ENCODE results near the gene CBLN3. TPM values are rescaled to one million over a fixed set of nuclear protein-coding genes. Genes with fewer than 3 reads are reported as not detected.

The CBLN3 gene
- total RNA-seq, 1 experiment from 2014 or later: 2.0 TPM

DNA sequence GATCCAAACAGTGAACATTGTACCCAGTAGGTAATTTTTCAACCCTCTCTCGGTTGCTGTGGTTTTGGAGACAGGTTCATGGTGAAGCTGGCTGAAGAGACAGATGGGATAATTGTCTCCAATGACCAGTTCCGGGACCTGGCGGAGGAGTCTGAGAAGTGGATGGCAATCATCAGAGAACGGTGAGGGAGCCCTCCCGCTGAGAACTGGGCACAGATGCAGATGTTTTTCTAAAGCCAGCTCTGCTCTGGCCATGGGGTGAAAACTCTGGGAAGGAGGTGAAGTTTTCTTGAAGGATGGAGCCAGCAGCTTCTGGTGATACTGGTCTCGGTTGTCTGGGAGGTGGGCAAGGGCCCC is 6.5 kb upstream of the CBLN3 start:
- no peak overlapping the region for H2AFZ ChIP-seq (ENCODE audit: low read depth, low read length, poor library complexity, severe bottlenecking)
- peaks cover 27 to 39% of the 10 kb centered on the region in 2 experiments; a peak in 3 of 4 replicates for H3K36me3 ChIP-seq (ENCODE audit: control insufficient read depth in 1 of 2, insufficient read depth in 2 of 2, low read length in 2 of 2)
- H4K20me1 ChIP-seq (ENCODE audit: insufficient read depth): no peaks in the 10 kb centered on the region
- no peak overlapping the region for H3K9ac ChIP-seq (ENCODE audit: low read length)
- no peak for DNase-seq (ENCODE audit: low read depth, low spot score)
- ChIA-PET RAD21 (ENCODE audit: low non-redundant PET in 1 of 2, low total read pairs in 2 of 2, uncharacterized antibody in 2 of 2, unreplicated experiment in 2 of 2) (interaction anchor here in 1 of 2 experiments (1.0 kb wide), 1 partner anchor 103 kb away, joined by 4 read pairs; no protein-coding TSS in a partner anchor), CTCF (interaction anchor here (0.8 to 4.6 kb wide), 10 partner anchors 30 to 193 kb away, joined by 3 to 82 read pairs (median 8); partner anchors contain the start of genes CIDEB and TINF2), POLR2A (interaction anchor here (1.1 to 1.9 kb wide), 3 partner anchors 74 to 165 kb away, joined by 3 to 9 read pairs (median 3); partner anchors contain the start of gene RABGGTA)
- H3K27ac ChIP-seq (ENCODE audit: low read depth, low read length): no peak overlapping the region
- TF ChIP-seq, protein P1, sequence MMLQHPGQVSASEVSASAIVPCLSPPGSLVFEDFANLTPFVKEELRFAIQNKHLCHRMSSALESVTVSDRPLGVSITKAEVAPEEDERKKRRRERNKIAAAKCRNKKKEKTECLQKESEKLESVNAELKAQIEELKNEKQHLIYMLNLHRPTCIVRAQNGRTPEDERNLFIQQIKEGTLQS (IDR thresholded peaks at IDR 0.05): no peak
- TF ChIP-seq ELF1 (IDR thresholded peaks at IDR 0.05; ENCODE audit: borderline replicate concordance, low read depth) (no peak), RAD21 (IDR thresholded peaks at IDR 0.05; ENCODE audit: low read depth) (no peak), CBX3 (IDR thresholded peaks at IDR 0.05; ENCODE audit: low read depth) (no peak), JUND (IDR thresholded peaks at IDR 0.05) (no peak), POLR2AphosphoS5 (IDR thresholded peaks at IDR 0.05; ENCODE audit: low read depth, low read length) (no peak), SRF (IDR thresholded peaks at IDR 0.05; ENCODE audit: low read depth) (no peak), TCF7L2 (IDR thresholded peaks at IDR 0.05; ENCODE audit: borderline replicate concordance, extremely low read depth, insufficient read depth, insufficient read length) (no peak), SP1 (IDR thresholded peaks at IDR 0.05; ENCODE audit: low read depth) (no peak), ZBTB33 (IDR thresholded peaks at IDR 0.05; ENCODE audit: extremely low read depth, insufficient replicate concordance, low read length) (no peak), SIN3A (IDR thresholded peaks at IDR 0.05; ENCODE audit: low read depth) (no peak), FOSL1 (IDR thresholded peaks at IDR 0.05; ENCODE audit: low read depth) (no peak), EZH2phosphoT487 (IDR thresholded peaks at IDR 0.05; ENCODE audit: borderline replicate concordance) (no peak), ZFX (IDR thresholded peaks at IDR 0.05) (no peak), EGR1 (IDR thresholded peaks at IDR 0.05; ENCODE audit: low read depth) (no peak), CEBPB (IDR thresholded peaks at IDR 0.05; ENCODE audit: low read depth) (no peak), YY1 (IDR thresholded peaks at IDR 0.05; ENCODE audit: extremely low read depth, insufficient replicate concordance, low read depth, low read length) (no peak)
- TF ChIP-seq, protein P2, sequence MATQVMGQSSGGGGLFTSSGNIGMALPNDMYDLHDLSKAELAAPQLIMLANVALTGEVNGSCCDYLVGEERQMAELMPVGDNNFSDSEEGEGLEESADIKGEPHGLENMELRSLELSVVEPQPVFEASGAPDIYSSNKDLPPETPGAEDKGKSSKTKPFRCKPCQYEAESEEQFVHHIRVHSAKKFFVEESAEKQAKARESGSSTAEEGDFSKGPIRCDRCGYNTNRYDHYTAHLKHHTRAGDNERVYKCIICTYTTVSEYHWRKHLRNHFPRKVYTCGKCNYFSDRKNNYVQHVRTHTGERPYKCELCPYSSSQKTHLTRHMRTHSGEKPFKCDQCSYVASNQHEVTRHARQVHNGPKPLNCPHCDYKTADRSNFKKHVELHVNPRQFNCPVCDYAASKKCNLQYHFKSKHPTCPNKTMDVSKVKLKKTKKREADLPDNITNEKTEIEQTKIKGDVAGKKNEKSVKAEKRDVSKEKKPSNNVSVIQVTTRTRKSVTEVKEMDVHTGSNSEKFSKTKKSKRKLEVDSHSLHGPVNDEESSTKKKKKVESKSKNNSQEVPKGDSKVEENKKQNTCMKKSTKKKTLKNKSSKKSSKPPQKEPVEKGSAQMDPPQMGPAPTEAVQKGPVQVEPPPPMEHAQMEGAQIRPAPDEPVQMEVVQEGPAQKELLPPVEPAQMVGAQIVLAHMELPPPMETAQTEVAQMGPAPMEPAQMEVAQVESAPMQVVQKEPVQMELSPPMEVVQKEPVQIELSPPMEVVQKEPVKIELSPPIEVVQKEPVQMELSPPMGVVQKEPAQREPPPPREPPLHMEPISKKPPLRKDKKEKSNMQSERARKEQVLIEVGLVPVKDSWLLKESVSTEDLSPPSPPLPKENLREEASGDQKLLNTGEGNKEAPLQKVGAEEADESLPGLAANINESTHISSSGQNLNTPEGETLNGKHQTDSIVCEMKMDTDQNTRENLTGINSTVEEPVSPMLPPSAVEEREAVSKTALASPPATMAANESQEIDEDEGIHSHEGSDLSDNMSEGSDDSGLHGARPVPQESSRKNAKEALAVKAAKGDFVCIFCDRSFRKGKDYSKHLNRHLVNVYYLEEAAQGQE (IDR thresholded peaks at IDR 0.05; ENCODE audit: low read depth): no peak
- TF ChIP-seq, protein P3, sequence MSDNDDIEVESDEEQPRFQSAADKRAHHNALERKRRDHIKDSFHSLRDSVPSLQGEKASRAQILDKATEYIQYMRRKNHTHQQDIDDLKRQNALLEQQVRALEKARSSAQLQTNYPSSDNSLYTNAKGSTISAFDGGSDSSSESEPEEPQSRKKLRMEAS (IDR thresholded peaks at IDR 0.05): no peak
- peaks cover 7 to 14% of the 10 kb centered on the region in 2 experiments for H3K4me1 ChIP-seq (ENCODE audit: control insufficient read depth in 1 of 2, insufficient read depth in 2 of 2, low read length in 2 of 2)
- intact Hi-C loops (cut with micrococcal nuclease): loop anchor here (1.0 to 10.0 kb wide), 4 partner anchors 71 to 421 kb away; partner anchors contain the start of genes CHMP4A and MDP1
- H3K9me3 ChIP-seq (ENCODE audit: control insufficient read depth in 1 of 2, insufficient read depth in 1 of 2, low read depth in 1 of 2, low read length in 2 of 2): no peaks in the 10 kb centered on the region
- H3K27me3 ChIP-seq (ENCODE audit: insufficient read depth, low read length): no peaks in the 10 kb centered on the region
- H3K4me3 ChIP-seq (replicated peaks in 1 of 2; ENCODE audit: low read depth in 1 of 2, low read length in 2 of 2): no peak overlapping the region
- no TSS peak for BruUV-seq (replicated peaks)
- ATAC-seq: no peak
- H3K9me2 ChIP-seq (ENCODE audit: insufficient read depth): no peaks in the 10 kb centered on the region
- H3K4me2 ChIP-seq (ENCODE audit: low read length): no peak overlapping the region
- H3K79me2 ChIP-seq (ENCODE audit: insufficient read depth, low read length): peaks cover 19% of the 10 kb centered on the region
